Fibroblast of skin of left biceps (primary cell): Measurements from ENCODE around the gene MVK.

Source experiments
- DNase-seq, 2 experiments: peaks; one replicate each; pipeline ENCODE4 v3.0.0-alpha.2; 2013; ENCODE audit warnings: low read depth in 2 of 2

Gene MVK

DNA sequence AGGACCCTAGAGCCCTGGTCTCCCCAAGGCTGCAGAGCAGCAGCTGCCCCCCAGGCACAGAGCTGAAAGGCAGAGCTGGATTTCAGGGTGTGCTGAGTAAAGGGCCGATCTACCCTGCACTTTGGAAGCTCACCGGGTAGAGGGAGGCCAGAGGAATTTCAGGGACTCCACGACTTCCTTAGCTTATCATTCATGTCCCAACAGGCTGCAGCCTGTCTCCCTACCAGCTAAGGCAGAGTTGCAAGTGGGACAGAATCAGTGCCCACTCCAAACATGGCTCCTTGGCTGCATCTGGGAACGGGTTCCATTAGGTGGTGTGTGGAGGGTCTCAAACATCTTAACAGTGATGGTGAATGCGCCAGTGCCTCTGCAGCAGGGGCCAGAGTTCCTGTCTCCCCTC is 27.8 kb upstream of the MVK start:
- DNase-seq, result no peak

DNA sequence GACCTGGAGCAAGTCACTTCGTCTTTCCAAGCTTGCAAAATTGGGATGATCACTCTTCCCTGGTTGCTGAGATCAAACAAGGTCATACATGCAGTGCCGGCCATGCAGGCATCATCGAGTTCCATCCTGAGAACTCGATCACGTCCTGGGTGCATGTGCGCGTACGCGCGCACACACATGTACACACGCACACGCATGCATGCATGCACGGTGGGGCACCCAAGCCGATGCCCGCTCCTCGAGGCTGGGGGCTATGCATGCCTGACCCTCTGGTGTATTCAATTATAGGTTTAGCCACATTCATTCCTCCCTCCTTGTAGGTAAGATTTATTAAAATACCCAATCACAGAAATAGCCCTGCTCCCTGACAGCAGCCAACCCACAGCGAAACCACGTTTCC is 26.3 kb upstream of the MVK start:
- DNase-seq, result no peak

DNA sequence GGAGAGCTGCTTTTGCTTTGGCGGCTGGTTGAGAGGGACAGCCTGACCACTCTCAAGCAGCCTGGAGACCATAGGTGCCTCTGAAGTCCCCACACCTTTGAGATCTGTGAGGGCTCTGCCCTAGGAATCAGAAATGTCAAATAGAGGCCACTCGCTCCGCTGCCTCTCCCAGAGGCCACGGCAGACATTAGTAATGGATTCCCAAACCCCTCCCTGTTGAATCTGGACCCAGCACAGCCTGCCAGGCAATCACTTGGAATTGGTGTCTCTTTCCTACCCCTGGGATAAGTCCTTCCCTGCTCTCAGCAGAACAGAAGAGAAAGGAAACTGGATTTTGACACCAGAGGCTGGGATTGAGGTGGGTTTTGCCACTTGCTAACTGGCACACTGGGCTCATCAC is 25.3 kb upstream of the MVK start:
- no peak for DNase-seq

DNA sequence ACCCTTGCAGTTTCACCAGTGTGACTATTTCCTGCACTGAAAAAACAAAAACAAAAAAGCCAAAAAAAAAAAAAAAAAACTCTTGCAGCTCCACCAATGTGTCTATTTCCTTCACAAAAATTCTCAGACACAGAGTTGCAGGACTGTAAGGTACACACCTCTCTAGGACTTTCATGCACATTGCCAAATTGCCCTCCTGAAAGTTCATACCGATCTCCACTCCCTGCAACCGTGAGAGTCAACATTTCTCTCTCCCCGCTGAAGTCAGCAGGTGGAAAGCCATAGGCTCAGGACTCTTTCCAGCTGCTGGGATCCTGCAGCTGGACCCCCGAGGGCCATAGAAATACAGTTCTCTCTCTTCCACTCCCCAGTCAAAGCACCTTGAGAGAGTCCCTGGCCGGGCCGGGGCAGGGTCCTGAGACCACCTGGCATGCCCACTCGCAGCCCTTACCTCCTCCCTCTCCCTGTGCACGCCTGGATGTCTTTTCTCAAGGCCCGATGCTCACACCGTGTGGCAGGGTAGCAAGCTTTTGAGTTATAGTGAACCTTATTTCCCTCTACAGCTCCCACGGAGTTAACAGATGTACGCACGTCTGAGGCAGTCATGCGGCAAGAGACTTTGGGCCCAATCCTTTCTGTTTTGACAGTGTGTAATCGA is 23.9 kb upstream of the MVK start:
- no peak for DNase-seq

DNA sequence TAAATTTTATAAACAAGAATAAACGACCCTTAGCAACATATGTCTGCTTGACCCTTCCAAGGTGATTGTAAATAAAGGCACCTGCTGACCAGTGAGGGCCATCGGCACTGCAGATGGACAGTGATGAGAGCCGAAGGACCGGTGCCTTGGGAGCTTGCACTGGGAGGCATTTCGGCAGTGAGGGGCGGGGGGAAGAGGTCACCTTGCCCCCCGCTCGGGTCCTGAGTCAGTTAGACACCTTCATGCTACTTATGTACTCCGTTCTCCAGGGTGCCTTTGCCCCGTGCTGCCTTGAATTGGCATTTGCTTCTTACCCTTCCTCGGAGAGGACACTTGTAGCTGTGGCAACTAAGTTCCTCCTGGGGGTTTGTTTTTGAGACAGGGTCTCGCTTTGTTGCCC is 23.3 kb upstream of the MVK start:
- no peak for DNase-seq

DNA sequence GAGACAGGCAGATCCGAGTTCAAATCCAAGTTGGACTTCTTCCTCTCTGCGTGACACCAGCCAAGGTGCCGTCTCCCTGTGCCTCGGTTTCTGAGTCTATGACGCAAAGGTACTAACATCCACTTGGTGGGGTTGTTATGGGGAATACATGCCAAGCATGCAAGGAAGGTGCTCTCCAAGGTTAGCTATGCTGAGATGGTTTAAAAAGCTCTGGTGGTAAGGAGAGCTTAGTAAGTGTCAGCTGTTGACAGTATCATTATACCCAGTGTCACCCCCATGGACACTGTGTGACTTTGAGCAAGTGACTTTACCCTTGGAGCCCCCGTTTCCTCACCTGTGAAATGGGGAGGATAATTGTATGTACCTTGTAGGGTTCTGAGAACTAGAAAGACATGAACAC is 22.5 kb upstream of the MVK start:
- no peak for DNase-seq

DNA sequence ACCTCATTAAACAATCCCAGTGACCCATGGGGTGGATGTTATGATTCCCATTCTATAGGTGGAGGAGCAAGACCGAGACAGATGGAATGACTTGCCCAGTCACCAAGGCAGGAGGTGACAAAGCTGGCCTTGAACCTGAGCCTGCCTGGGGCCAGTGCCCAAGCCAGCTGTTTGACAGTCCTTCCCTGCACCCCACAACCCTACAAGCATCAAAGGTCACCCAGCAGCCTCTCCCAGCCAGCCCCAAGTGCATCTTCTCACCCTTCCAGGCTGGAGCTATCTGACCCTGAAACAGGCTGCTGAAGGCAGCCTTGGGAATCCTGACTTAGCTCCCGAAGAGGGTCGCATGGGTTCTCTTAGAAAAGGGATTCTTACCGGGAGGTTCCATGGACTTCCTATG is 20.6 kb upstream of the MVK start:
- DNase-seq, result no peak

DNA sequence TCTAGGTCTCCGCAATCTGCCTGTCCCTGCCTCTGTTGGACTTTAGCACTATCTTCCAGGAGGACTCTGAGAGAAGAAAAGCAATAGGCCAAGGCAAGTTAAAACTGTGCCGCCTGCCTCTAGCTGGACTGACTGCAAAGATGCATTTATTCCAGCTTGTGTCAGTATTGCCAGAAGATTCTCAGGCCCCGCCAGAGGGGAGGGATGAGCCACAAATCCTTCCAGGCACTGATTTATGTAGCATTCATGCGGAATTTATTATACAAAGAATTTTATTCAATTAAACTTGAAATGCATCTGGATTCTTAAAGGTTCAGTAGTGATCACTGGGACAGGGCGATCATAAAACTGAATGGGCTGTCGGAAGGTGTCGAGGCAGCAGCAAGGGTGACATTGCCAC is 20.1 kb upstream of the MVK start:
- DNase-seq, result no peak

DNA sequence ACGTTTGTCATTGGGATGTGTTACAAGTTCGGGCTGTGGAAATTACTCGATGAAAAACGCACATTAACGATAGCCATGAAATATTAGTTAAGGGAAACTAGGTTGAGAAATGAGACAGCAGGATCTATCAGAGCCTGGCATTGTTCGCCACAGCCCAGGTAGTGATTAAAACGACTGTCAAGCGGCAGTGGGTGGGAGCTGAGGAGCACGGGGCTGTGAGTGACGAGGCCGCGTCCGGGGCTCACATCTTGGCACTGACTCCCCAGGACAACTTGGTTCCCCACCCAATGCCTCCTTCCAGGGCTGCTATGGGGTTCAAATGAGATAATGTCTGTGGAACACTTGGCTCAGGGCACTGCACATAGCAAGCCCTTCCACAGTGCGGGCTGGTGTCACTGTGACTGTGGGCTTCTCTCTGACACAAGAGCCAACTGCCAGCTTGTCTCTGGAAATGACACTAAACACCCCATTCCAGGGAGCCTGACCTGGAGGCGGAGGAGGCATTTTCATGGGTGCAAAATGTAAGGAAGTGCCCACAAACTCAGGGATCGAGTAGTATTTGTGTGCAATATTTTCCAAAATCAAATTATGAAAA is 19.6 kb upstream of the MVK start:
- no peak for DNase-seq

DNA sequence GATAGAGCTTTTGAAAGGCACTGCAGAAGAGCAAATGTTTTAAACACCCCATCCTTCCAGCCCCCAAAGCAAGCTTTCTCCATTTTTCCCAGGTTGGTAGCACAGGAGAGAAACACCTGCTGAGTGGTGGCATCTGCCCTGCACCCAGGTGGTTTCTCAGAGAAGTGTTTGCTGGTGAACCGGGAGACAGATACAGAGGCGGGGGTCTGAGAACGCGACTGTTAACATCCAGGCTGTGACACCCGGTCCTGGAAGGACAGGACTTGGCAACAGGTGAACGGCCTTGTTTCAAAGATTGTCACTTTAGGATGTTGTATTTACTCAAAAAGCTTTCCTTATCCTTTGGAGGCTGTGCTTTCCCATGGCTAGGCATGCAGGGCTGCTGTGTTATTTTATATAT is 18.8 kb upstream of the MVK start:
- DNase-seq, result no peak

DNA sequence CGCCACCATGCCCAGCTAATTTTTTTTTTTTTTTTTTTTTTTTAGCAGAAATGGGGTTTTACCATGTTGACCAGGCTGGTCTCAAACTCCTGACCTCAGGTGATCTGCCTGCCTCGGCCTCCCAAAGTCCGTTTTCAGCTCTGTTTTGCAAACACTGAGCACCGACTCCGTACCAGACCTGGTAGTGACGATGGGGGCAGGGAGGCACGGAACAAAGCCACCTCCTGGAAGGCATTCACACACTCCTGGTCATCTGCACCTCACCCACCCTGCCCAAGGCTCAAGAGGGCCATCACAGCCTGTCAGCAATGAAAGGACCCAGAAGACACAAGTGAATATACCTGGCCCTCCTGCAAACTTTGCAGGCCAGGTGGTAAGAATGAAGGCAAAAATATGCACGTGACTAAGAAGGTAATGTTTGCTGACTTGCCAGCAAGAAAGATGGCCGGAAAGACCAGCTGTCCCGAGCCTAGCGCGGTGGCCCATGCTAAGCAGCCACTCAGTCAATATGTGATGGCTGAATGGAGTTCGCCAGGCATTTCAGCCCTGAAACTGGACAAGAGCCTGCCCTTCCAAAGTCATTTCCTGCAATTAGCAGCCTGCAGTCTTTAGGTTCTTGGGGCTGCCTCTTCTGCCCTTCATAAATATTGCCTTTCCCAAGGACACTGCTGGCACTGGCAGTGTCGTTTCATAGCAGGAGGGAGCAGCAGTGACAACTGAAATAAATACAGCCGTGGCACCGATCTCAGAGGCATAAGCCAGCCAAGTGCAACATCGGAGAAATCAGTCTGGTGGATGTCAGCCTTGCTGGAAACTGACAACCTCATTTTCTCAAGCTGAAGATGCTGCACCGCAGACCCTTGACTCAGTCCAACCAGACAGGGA is 17.9 kb upstream of the MVK start:
- DNase-seq, result no peak

DNA sequence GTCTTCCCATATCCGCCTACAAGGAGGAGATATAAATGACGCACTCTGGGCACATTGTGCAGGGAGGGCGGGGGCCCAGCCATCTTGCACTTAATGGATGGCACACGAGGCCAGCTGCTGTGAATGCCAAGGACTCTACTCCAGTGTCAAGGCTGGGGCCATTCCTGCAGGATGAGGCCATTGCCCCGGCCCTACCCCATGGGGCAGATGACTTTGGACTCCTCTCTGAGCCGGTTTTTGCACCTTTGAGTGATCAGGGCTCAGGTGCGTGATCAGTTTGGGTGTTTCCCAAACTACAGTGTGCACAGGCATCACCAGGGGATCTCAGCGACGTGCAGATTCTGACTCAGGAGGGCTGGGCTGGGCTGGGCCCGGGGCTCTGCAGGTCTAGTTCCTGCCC is 16.4 kb upstream of the MVK start:
- no peak for DNase-seq

DNA sequence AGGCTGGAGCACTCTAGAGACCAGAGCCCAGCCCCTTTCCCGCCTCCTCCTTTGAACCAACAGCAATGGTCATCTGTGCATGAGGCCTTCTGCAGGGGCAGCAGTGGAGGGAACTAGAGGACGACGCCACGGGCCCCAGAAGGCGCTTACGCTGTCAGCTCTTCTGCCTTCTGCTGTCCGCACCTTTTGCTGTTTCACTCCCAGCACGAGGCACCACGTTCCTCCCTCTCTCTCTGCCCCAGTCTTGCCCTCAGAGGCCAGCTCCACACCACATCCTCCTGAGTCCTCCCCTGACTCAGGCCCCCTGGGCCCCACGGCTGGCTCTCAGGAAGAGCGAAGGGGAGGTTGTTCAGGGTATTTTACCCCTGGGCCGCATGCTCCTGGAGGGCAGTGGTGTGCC is 15.8 kb upstream of the MVK start:
- no peak for DNase-seq

DNA sequence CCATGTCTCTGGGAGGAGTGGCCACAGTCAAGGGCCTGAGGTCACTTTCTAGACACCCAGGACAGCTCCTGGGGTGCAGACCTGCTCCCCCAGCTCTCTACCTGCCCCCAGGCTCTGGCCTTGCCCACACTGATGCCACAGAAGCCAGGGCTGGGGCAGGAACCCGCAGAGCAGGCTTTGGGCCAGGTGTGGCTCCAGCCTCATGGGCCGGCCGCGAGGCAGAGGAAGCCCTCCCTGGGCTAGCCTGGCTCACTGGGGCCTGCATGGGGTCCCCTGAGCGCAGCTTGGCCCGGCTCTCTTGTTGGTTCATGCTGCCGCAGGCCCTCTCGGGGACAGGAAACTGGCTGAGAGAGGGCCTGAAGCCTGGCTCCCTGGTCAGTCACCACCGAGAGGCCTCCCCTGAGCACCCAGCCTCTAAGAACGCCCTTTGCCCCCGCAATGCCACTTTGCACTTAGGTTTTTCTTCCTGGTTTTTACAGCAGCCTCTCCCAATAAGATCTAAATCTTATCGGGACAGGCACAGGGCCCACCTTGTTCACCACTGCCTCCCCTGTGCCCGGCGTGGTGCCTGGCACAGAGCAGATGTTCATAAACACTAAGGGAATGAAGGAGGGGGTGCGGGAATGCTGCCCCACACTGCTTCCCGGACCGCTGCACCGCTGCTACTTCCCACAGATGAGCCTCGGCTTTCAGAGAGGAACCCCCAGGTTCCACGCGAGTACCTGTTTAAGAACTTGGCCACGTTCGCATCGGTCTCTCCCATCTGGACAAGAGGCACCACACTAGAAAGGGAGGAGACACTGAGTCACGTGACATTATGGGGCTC is 15.0 kb upstream of the MVK start:
- no peak for DNase-seq

DNA sequence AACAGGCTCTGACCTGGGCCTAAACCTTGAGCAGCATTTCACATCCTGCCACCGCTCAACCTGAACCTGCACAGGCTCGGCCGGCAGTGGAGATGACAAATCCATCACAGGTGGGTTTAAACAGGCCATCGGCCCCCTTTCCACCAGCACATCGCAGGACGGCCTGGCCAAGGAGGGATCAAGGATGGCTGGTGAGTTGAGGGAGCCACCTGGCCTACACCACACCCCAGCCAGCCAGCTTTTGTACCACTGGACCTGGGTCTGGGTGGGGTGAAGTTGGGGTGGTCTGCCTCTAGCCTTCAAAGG is 14.4 kb upstream of the MVK start:
- DNase-seq, result no peak

DNA sequence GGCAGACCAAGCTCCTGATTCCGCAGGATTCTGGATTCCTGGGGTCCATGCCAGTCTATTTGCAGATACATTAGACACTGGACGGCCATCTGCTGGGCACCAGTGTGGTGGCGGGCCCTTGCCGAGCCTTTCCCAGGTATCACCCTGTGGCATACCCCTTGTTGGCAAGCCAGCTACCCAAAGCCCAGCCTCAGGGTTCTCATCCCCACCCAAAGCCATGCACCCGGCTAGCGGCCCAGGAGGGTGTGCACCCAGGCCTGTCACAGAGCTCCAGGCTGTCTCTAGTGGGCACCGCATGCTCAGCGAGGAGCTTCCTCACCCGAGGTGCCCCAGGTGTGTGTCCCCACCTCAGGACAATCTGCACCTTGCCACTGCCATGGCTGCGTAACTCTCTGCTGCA is 14.0 kb upstream of the MVK start:
- no peak for DNase-seq

DNA sequence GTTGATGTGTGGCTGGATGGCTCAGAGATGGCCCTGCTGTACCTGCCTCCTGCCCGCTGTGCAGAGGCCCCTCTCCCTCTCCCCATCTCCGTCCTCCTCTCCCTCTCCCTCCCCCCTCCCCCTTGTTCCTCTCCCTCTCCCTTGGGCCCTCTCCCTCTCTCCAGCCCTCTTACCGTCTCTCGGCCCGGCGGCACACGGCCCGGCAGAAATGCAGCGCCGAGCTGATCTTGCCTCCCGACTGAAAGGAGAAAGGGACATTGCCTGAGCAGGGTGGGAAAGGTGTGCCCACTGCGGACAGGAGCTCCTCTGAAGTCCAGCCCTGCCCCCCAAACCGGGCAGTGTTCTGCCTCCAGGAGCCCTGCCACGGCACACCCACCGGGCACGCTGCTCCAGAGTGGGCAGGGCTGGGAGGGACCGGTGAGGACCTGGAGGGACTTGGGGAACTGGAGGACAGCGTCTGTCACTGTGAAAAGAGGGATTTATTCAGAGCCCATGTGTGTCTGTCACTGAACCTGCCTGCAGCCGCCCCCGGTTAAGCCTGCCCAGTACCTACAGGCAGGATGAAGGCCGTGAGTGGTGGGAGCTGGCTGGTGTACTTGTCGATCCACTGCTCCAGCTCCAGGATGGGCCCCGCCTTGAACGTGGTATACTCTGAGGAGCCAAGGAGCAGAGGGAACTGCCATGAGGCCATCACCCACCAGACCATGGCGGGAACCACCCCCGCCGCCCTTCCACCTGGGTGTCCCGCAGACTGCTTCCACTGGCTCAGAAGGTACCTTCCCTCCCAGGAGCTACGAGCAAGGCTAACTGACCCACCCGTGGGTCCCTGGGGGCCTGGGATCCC is 12.5 kb upstream of the MVK start:
- no peak for DNase-seq

DNA sequence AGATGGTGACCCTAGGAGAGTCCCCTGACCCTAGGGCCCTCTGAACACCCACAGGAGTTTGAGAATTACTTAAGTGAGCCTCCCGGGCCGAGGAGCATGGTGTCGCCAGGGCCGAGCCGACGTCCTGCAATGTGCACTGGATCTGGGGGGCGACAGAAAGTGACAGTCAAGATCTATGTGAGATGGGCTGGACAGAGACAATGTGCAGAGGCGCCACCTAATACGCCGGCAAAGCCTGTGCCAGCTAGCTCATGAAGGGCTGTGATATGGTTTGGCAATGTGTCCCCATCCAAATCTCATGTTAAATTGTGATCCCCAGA is 11.9 kb upstream of the MVK start:
- DNase-seq, result no peak

DNA sequence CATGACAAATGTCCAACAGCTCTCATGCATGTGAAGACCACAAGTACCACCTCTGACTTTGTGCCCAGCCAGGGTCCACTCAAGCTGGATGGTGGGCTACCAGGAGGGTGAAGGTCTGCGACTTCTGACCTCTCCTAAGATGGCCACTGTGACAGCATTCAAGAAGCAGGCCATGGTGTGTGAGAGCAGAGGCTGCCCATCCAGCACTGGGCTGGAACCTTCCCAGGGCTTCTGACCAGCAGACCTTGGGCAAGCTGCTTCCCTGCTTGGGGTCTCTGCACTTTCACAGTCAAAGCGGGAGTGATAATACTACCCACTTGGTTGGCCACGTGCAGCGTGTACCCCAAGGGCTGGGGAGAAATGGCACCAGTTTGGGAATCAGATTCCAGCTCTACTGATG is 10.7 kb upstream of the MVK start:
- DNase-seq, result no peak

DNA sequence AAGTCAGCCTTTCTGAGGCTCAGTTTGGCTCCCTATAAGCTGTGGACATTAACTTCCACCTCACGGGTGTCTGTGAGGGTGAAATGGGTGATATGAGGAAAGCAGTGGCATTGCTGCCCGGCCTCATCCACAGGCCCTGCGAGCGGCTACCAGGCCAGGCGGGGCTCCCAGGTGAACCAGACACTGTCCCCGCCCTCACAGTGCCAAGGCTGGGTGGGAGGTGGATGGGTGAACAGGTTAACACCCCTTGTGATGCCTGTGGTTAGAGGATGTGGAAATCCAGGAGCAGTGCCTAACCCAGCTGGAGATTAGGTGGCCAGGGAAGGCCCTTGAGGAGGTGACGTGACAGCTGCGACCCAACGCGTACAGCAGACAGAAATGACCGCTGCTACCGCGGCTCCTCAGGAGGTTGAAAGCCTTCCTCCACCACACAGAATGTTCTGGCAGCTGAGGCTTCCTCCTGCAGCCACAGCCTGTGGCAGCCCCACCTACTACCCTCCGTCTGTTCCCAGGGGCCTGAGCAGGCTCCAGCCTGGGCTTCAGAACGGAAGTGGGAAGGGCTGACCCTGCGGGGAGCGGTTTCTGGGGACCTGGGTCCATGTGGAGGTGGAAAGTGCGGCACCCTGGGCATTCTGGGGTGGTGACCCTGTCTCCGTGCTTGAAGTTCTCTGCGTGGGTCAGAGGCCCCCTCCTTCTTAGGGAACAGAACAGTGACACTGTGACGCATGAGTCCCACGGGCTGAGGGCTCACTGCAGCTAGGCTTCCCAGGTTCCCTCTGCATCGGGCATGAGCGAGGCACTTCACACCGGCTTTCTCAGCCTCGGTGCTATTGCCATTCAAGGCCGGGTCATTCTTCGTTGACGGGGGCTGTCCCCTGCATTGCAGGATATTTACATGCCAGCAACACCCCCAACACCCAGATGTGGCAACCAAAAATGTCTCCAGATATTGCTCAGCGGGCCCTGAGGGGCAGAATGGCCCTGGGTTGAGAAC is 10.0 kb upstream of the MVK start:
- no peak for DNase-seq

DNA sequence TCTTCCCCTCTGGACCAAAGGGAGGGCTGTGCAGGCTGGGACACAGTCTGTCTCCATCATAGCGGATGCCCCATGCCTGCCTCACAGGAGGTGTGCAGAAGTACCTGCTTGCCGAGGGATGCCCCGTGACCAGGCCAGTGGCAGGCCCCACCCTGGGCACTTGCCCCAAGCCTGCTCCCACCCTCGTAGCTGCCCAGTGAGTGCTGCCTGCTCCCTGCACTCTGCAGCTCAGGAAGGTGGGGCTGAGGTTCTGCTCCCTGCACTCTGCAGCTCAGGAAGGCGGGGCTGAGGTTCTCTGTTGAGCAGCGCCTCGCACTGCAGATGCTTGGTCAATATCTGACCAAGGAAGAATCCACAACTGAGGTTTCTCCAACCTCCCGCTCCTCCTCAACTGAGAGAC is 7.2 kb upstream of the MVK start:
- DNase-seq, result no peak
